C4-2B (cell line): ENCODE results near the gene PELO.

Source experiments
- CTCF ChIP-seq: fragments of 450-650 bp; conservative IDR thresholded peaks from 2 replicates; pipeline ENCODE4 v1.5.1; 2017; ENCODE audit warnings: mild to moderate bottlenecking
- ZFX ChIP-seq: fragments of 450-650 bp; IDR thresholded peaks from 2 replicates; pipeline ENCODE4 v1.6.1; 2017

- TF ChIP-seq CTCF (no peak), ZFX (no peak)
Measured at GRCh38 chr5:52801329-52801728, 13.6 kb downstream of the PELO start.
